ENCODE results near the gene OVAAL.

GRCh38 chr1:180536821-180537372, 21.9 kb upstream of the OVAAL start:
- no peak for TF ChIP-seq CTCF (conservative IDR thresholded peaks at IDR 0.05; ENCODE audit: low read length)
- no peak for TF ChIP-seq EZH2phosphoT487 (IDR thresholded peaks at IDR 0.05; ENCODE audit: borderline replicate concordance, low read depth, low read length)

Measured in OCI-LY7 (cell line).